ENCODE measurements around the gene UCHL1. TPM values are rescaled to one million over a fixed set of nuclear protein-coding genes. Genes with fewer than 3 reads are reported as not detected.

Gene UCHL1
- total RNA-seq, result 750 and 763 TPM in 2 replicates

DNA sequence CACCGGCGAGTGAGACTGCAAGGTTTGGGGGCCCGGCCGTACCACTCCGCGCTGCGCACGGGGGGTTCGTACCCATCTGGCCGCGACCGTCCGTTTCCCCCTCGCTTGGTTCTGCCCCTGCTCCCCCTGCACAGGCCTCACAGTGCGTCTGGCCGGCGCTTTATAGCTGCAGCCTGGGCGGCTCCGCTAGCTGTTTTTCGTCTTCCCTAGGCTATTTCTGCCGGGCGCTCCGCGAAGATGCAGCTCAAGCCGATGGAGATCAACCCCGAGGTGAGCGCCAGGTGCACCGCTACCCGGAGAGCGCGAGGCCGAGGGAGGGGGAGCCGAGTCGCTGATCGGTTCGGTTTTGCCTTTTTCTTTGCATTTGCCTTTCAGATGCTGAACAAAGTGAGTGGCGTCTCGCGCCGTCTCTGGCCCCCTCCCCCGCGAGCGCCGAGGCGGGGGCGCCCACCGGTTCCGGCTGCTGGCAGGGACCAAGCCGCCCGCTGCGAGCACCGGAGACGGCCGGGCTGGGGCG lies at the start of gene UCHL1:
TSS of gene UCHL1 (plus strand) at position 189 of the 517 bp plus-strand sequence. CDS start at position 238, 49 bp downstream.

DNA sequence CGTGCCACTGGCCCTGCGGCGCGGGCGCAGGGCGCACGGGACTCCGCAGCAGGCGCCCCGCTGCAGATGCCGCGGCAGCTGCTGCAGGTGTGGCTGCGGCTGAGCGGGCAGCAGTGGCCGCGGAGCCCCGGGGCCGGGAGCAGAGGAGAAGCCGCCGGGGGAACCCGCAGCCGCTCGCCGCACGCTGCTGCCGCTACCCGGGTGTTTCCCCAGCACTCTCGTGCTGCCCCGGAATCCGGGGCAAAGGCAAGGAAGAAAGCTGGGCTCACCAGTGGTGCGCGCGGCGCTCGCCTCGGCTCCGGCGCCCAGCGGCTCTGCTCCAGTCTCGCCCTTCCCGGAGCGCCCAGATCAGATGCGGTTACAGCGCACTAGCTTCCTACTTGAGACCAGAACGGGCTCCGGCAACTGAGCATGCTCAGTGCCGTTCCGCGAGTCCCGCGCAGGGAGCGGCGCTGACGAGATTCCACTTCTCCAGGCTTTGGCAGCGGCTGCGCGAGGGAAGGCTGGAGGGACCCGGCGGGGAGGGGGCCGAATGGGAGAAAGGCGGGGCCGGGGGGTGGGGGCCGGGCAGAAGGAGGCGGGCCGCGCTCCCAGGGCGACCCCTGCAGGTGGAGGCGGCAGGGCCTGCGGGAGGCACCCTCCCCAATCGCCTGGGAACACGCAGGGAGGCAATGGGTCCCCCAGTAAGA lies 42.4 kb upstream of the UCHL1 start, which contains the start of gene APBB2:
TSS of gene APBB2 (minus strand) at position 407 of the 689 bp plus-strand sequence. CDS start 181,288 bp downstream, outside the sequence.

Other genes with a start within 250 kb of the UCHL1 start
- gene APBB2, start 42.4 kb upstream of the UCHL1 start, total RNA-seq, result 90.8 and 104 TPM in 2 replicates